ENCODE results near the gene MAP3K5. TPM values are rescaled to one million over a fixed set of nuclear protein-coding genes. Genes with fewer than 3 reads are reported as not detected.

Gene MAP3K5
- polyA plus RNA-seq, 3 donors: 9.6 to 12.0 (median 11.1) TPM

DNA sequence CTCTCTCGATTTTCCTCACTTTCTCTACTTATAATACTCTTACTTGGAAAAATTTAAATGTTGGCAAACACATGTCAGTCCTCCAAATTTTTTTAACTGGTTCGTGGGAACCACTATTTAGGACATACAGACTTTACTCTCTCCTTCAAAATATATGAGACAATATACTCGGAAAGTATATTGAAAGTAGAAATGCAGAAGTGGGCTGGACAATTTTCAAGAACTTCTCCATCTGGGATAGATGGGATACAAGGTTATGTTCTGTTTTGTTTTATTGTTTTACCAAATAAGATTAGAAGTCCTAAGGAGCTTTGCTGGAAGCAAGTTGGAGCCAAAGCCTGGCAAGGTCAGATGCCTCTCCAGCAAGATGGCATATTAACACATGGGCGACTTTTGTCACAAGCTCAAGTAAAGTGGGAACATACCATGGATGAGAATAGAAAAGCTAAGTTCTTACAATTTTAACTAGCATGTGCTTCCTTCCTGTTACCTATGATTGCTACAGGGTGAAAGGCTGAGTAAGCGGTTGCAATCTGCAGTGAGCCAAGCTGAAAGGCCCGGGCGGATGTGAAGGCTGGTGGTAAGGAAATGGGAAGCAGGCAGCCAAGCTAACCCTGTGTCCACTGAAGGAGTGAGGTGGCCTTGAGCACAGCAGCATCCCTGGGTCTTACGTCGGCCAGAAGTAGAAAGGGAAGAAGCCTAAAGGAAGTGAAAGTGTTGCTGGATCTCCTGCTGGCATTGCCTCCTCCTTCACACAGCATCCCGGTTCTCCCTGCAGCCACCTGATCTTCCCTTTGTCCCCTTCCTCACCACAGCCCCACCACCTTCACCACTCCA is 7.1 kb downstream of the MAP3K5 start:
- Histone ChIP-seq H2AFZ (ENCODE audit: insufficient read depth, low read depth, low read length, poor library complexity, severe bottlenecking) (no peak overlapping the region), H4K20me1 (ENCODE audit: insufficient read depth, low read length) (peaks cover 47% of the 10 kb centered on the region), H3K9ac (ENCODE audit: insufficient read depth, low read length, poor library complexity, severe bottlenecking) (peak overlapping the region; percentile 67), H3K27ac (ENCODE audit: low read depth in 1 of 2, low read length in 2 of 2) (peak overlapping the region; percentile 80 to 83), H3K4me3 (replicated peaks in 1 of 3; ENCODE audit: low read depth in 2 of 3, low read length in 3 of 3) (peak overlapping the region; percentile 68 to 88 (median 88)), H3K79me2 (ENCODE audit: insufficient read depth, low read length) (peaks cover 95% of the 10 kb centered on the region), H3K4me2 (replicated peaks; ENCODE audit: extremely low read depth, low read length, poor library complexity, severe bottlenecking) (peak overlapping the region; percentile 89), H3K4me1 (ENCODE audit: control insufficient read depth in 1 of 2, insufficient read depth in 2 of 2, low read length in 2 of 2) (peaks cover 87 to 95% of the 10 kb centered on the region in 2 donors), H3K9me3 (replicated peaks in 1 of 2; ENCODE audit: control insufficient read depth in 1 of 2, insufficient read depth in 1 of 2, low read length in 2 of 2) (no peaks in the 10 kb centered on the region), H3K36me3 (replicated peaks in 1 of 2; ENCODE audit: control insufficient read depth in 1 of 2, insufficient read depth in 2 of 2, low read length in 2 of 2) (peaks cover 0 to 9% of the 10 kb centered on the region in 2 donors), H3K27me3 (ENCODE audit: control insufficient read depth in 2 of 2, insufficient read depth in 2 of 2, low read length in 2 of 2) (no peaks in the 10 kb centered on the region)
- intact Hi-C loops (cut with micrococcal nuclease): loop anchor here in 1 of 2 donors (10.0 kb wide), 2 partner anchors 450 to 500 kb away; partner anchors contain the start of gene BCLAF1
- WGBS (ENCODE audit: insufficient coverage): 3% methylated on average over 4 of the region's 10 CpGs
- peaks cover 0 to 2% (median 2%) of the 10 kb centered on the region in 3 donors for H3K27me3 Mint-ChIP-seq (ENCODE audit: low read depth in 3 of 3)
- H3K4me3 Mint-ChIP-seq: peak overlapping the region; percentile 87 to 99
- peaks cover 0 to 2% (median 0%) of the 10 kb centered on the region in 7 donors for H3K9me3 Mint-ChIP-seq
- H3K4me1 Mint-ChIP-seq: peaks cover 89% of the 10 kb centered on the region
- TF ChIP-seq, protein P1, sequence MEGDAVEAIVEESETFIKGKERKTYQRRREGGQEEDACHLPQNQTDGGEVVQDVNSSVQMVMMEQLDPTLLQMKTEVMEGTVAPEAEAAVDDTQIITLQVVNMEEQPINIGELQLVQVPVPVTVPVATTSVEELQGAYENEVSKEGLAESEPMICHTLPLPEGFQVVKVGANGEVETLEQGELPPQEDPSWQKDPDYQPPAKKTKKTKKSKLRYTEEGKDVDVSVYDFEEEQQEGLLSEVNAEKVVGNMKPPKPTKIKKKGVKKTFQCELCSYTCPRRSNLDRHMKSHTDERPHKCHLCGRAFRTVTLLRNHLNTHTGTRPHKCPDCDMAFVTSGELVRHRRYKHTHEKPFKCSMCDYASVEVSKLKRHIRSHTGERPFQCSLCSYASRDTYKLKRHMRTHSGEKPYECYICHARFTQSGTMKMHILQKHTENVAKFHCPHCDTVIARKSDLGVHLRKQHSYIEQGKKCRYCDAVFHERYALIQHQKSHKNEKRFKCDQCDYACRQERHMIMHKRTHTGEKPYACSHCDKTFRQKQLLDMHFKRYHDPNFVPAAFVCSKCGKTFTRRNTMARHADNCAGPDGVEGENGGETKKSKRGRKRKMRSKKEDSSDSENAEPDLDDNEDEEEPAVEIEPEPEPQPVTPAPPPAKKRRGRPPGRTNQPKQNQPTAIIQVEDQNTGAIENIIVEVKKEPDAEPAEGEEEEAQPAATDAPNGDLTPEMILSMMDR (IDR thresholded peaks at IDR 0.05): no peak
- peaks cover 8 to 17% of the 10 kb centered on the region in 2 donors for H3K36me3 Mint-ChIP-seq
- peak overlapping the region; percentile 94 to 98 (median 97) for H3K27ac Mint-ChIP-seq
- DNase-seq: peak; percentile 83 to 95 (median 94)

GRCh38 chr6:136784271-136784664 is 8.0 kb downstream of the MAP3K5 start:
- H3K4me1 ChIP-seq (ENCODE audit: control insufficient read depth in 1 of 2, insufficient read depth in 2 of 2, low read length in 2 of 2): peaks cover 83 to 95% of the 10 kb centered on the region in 2 donors
- TF ChIP-seq, protein P1 (IDR thresholded peaks at IDR 0.05): no peak
- H3K4me2 ChIP-seq (replicated peaks; ENCODE audit: extremely low read depth, low read length, poor library complexity, severe bottlenecking): peak overlapping the region; percentile 89
- intact Hi-C loops (cut with micrococcal nuclease): loop anchor here in 1 of 2 donors (10.0 kb wide), 2 partner anchors 451 to 499 kb away; partner anchors contain the start of gene BCLAF1
- Mint-ChIP-seq H3K4me1 (peaks cover 87% of the 10 kb centered on the region), H3K27me3 (ENCODE audit: low read depth in 3 of 3) (peaks cover 0 to 2% (median 2%) of the 10 kb centered on the region in 3 donors), H3K4me3 (peak overlapping the region; percentile 87 to 99), H3K27ac (peak overlapping the region; percentile 94 to 98 (median 97)), H3K36me3 (peaks cover 8 to 17% of the 10 kb centered on the region in 2 donors), H3K9me3 (peaks cover 0 to 2% (median 0%) of the 10 kb centered on the region in 7 donors)
- H3K27ac ChIP-seq (ENCODE audit: low read depth in 1 of 2, low read length in 2 of 2): peak overlapping the region; percentile 80 to 83
- H3K36me3 ChIP-seq (replicated peaks in 1 of 2; ENCODE audit: control insufficient read depth in 1 of 2, insufficient read depth in 2 of 2, low read length in 2 of 2): peaks cover 0 to 9% of the 10 kb centered on the region in 2 donors
- H3K27me3 ChIP-seq (ENCODE audit: control insufficient read depth in 2 of 2, insufficient read depth in 2 of 2, low read length in 2 of 2): no peaks in the 10 kb centered on the region
- H3K4me3 ChIP-seq (replicated peaks in 1 of 3; ENCODE audit: low read depth in 2 of 3, low read length in 3 of 3): peak overlapping the region; percentile 68 to 88 (median 88)
- WGBS (ENCODE audit: insufficient coverage): no CpG with 5 or more reads among the region's 8 CpGs
- peaks cover 95% of the 10 kb centered on the region for H3K79me2 ChIP-seq (ENCODE audit: insufficient read depth, low read length)
- H4K20me1 ChIP-seq (ENCODE audit: insufficient read depth, low read length): peaks cover 43% of the 10 kb centered on the region
- H3K9me3 ChIP-seq (replicated peaks in 1 of 2; ENCODE audit: control insufficient read depth in 1 of 2, insufficient read depth in 1 of 2, low read length in 2 of 2): no peaks in the 10 kb centered on the region
- H2AFZ ChIP-seq (ENCODE audit: insufficient read depth, low read depth, low read length, poor library complexity, severe bottlenecking): no peak overlapping the region
- no peak for DNase-seq
- H3K9ac ChIP-seq (ENCODE audit: insufficient read depth, low read length, poor library complexity, severe bottlenecking): peak overlapping the region; percentile 67

Data from CD14-positive monocyte (primary cell).